ENCODE results near the gene TRIM28.
"Not testable (repeated sequence)": the region's sequence is repeated elsewhere in the genome, so short reads cannot be mapped to it uniquely, and the experiment has no call there.

Gene TRIM28

GRCh38 chr19:58543826-58544590 lies at the start of gene TRIM28:
Gene TRIM28 (plus strand): TSS chr19:58544064. CDS start chr19:58544758, 694 bp downstream.
- peak; percentile 100 for DNase-seq

DNA sequence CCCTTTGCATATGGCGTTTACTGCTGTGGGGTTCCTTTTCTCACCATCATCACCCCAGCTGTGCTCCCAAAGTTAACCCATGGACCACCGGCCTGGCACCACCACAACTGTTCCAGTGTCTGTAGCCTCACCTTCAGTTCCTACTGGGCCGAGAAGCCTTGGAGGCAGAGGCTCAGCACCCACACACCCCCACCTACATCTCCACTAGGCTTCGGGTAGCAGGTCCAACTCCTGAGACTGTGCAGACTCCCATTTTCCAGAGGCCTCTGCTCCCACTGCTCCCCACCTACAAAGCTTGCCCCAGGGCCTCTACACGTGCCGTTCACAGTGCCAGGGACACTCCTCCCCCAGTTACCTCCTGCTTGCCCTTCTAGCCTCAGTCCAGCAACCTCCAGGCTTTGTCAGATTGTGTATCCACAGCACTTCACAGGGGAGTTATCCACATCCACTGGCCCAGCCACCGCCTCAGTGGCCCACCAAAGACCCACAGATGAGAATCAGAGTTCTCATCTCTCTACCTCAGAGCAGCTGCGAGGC lies 46.2 kb upstream of the TRIM28 start:
- DNase-seq, result no peak

DNA sequence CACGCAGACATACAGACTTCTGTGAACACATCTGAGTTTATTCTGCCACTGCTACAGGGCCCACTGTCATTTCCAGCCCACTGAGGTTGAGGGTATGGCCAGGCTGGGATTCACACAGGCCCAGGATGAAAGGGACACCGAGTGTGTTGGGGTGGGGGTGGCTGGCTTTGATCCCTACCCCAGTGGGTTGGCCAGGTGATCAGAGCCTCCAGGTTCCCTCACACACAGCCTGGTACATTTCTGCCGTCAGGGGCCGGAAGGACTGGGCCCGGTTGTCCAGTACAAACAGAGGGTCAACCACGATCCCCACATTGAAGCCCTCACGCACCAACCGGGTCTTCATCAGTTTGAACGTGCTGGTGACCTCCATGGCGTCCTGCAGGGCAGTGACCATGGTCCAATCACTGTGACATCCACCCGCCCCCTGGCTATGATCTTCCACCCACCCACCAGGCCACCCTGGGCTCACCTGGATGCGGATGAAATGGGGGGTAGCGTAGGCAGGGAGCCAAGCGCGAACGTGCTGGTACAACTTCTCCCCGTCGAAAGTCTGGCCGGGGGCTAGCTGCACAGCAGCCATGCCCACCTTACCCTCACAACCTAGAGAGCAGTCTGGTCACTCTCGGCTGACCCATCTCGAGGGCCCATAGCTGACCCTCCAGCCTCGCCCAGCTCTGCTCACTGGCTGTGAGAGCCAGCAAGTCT lies 45.4 kb upstream of the TRIM28 start:
- no peak for DNase-seq

- peak; percentile 89 for DNase-seq
These were observed 44.6 kb upstream of the TRIM28 start for GRCh38 chr19:58499021-58499927.

GRCh38 chr19:58500242-58500641 lies 43.6 kb upstream of the TRIM28 start:
- DNase-seq, result no peak

- not testable (repeated sequence) for DNase-seq
These were observed 36.2 kb upstream of the TRIM28 start for GRCh38 chr19:58507602-58508223.

DNA sequence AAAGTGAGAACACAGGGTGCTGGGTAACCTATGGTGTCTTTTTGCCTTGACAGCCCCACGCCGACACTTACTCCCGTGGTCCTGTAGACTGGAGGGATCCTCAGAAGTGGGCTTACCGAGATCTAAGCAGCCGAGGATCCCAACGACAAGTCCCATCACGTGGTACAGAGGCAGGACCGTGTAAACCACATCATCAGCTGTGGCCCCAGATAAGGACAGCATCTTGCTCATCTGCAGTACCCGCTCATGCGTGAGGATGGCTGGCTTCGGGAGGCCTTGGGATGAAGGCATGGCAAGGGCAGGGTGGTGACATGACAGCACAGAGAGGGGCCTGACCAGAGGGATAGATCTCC lies 34.2 kb upstream of the TRIM28 start:
- DNase-seq, result no peak

- DNase-seq, result no peak
These were observed 33.6 kb upstream of the TRIM28 start for GRCh38 chr19:58510084-58510862.

GRCh38 chr19:58511353-58512208 lies 32.3 kb upstream of the TRIM28 start, which contains the start of gene SLC27A5:
Gene SLC27A5 (minus strand): TSS chr19:58511992. CDS start chr19:58511955, 37 bp downstream.
- DNase-seq, result no peak

GRCh38 chr19:58513213-58513693 lies 30.6 kb upstream of the TRIM28 start:
- DNase-seq, result no peak

- peak; percentile 90 for DNase-seq
These were observed 29.9 kb upstream of the TRIM28 start for GRCh38 chr19:58513694-58514563.

DNA sequence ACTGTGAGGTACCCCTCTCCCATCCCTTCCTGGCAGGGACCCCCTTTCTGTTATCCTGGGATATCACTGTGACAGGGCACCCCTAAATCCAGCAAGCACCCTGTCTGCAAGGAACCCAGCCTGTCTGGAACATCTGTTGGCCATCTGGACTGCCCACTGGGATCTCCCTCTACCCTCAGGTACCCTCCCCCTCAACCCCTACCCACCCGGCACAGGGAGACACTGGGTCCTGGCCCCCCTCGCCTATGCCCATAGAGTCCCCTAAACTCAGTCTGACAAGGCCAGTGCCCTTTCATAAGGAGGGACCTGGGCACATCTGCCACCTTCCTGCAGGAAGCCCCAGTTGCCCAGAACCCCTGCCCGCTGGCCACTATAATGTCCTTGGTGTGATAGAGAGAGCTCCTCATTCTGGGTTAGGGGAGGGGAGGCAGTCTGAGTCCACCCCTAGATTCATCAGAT lies 29.3 kb upstream of the TRIM28 start:
- DNase-seq, result no peak

GRCh38 chr19:58515259-58515658 lies 28.6 kb upstream of the TRIM28 start:
- no peak for DNase-seq

GRCh38 chr19:58516246-58516836 lies 27.5 kb upstream of the TRIM28 start:
- DNase-seq, result no peak

- DNase-seq, result no peak
These were observed 26.7 kb upstream of the TRIM28 start for GRCh38 chr19:58516964-58517833.

- DNase-seq, result no peak
These were observed 25.4 kb upstream of the TRIM28 start for GRCh38 chr19:58518256-58519086.

DNA sequence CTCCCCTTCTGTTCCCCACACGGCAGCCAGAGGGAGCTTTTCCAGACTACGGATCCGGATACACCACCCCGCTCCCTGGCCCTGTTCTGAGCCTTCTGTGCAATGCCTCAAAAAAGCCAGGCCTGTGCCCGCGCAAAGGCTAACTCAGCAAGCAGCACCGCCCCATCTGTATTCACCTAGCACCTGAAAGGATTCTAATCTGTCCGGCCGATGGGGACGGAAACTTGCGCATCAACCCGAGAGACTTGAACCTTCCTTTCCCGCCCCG lies 24.8 kb upstream of the TRIM28 start:
- DNase-seq, result no peak
